OCI-LY7 (cell line): ENCODE results near the gene HMX2. TPM values are rescaled to one million over a fixed set of nuclear protein-coding genes. Genes with fewer than 3 reads are reported as not detected.

Source experiments
- BruUV-seq: library from RNA; stranded (reverse); fragments of 400-500 nt; replicated peaks from 2 replicates; lab custom pipeline; 2021; lab: Mats Ljungman, UMichigan
- CTCF ChIA-PET: fragments of 300-600 bp; sonication (Branson Sonifier 250); formaldehyde crosslinking; loops from one replicate; lab custom pipeline; 2022; ENCODE audit warnings: antibody characterized with exemption; ENCODE audit not compliant: unreplicated experiment; lab: Charles Lee
- POLR2A ChIA-PET: fragments of 300-600 bp; sonication (Branson Sonifier 250); formaldehyde crosslinking; loops from one replicate; lab custom pipeline; 2022; ENCODE audit warnings: antibody characterized with exemption; lab: Charles Lee
- DNase-seq: peaks from one replicate; pipeline ENCODE4 v3.0.0-alpha.2; 2015; ENCODE audit warnings: low spot score
- H2AFZ ChIP-seq: fragments of 200-600 bp; sonication (generic), shearing (Covaris generic); 2 replicates; pipeline ENCODE4 v1.6.1; 2014; ENCODE audit warnings: mild to moderate bottlenecking, antibody characterized with exemption, low read length, moderate library complexity
- H3K27ac ChIP-seq: fragments of 200-600 bp; sonication (generic); 2 replicates; pipeline ENCODE4 v1.5.1; 2014; ENCODE audit warnings: mixed run types, low read depth, mild to moderate bottlenecking, moderate library complexity, low read length, inconsistent platforms; ENCODE audit not compliant: poor library complexity, severe bottlenecking
- H3K36me3 ChIP-seq: fragments of 200-600 bp; sonication (generic); 2 replicates; pipeline ENCODE4 v1.6.1; 2014; ENCODE audit warnings: mild to moderate bottlenecking, antibody characterized with exemption, low read length, moderate library complexity, mixed read lengths; ENCODE audit not compliant: insufficient read depth
- H3K4me1 ChIP-seq: fragments of 200-600 bp; sonication (generic); 2 replicates; pipeline ENCODE4 v1.5.1; 2014; ENCODE audit warnings: mild to moderate bottlenecking, low read length; ENCODE audit not compliant: insufficient read depth, poor library complexity, severe bottlenecking
- H3K4me2 ChIP-seq: fragments of 200-600 bp; sonication (generic); 2 replicates; pipeline ENCODE4 v1.6.1; 2014; ENCODE audit warnings: mild to moderate bottlenecking, low read length
- H3K4me3 ChIP-seq: fragments of 200-600 bp; sonication (generic); 2 replicates; pipeline ENCODE4 v1.5.1; 2014; ENCODE audit warnings: mild to moderate bottlenecking, low read depth, low read length; ENCODE audit not compliant: poor library complexity, severe bottlenecking
- H3K79me2 ChIP-seq: fragments of 200-600 bp; sonication (generic); 2 replicates; pipeline ENCODE4 v1.6.1; 2016; ENCODE audit warnings: low read depth, mild to moderate bottlenecking, low read length, moderate library complexity, mixed read lengths; ENCODE audit not compliant: insufficient read depth
- H3K9me2 ChIP-seq: fragments of 200-600 bp; sonication (generic); 2 replicates; pipeline ENCODE4 v1.6.1; 2016; ENCODE audit warnings: mild to moderate bottlenecking, low read length, mixed read lengths; ENCODE audit not compliant: insufficient read depth
- H3K9me3 ChIP-seq: fragments of 200-600 bp; sonication (generic); 2 replicates; pipeline ENCODE4 v1.6.1; 2014; ENCODE audit warnings: mild to moderate bottlenecking, mixed run types, low read length, mixed read lengths
- H4K20me1 ChIP-seq: fragments of 200-600 bp; sonication (generic); 2 replicates; pipeline ENCODE4 v1.6.1; 2014; ENCODE audit warnings: mild to moderate bottlenecking, antibody characterized with exemption, low read length, moderate library complexity, mixed read lengths; ENCODE audit not compliant: insufficient read depth
- CTCF ChIP-seq: fragments of 200-600 bp; sonication (generic); conservative IDR thresholded peaks from 2 replicates; pipeline ENCODE4 v1.5.1; 2014; ENCODE audit warnings: mild to moderate bottlenecking, antibody characterized with exemption, low read length, moderate library complexity, mixed read lengths
- EZH2phosphoT487 ChIP-seq: fragments of 200-600 bp; sonication (generic); IDR thresholded peaks from 2 replicates; pipeline ENCODE4 v1.6.1; 2018; ENCODE audit warnings: low read depth, borderline replicate concordance, mild to moderate bottlenecking, mixed run types, antibody characterized with exemption, low read length, moderate library complexity, mixed read lengths
- intact Hi-C: fragments of 100-400 bp; cut with micrococcal nuclease; formaldehyde crosslinking; loops from one replicate; pipeline ENCODE4 v1.10.0; 2022; ENCODE audit not compliant: unreplicated experiment
- total RNA-seq, 2 experiments: library from RNA; depleted of rRNA in 1 of 2; stranded (reverse); fragments of >200 nt in 1 of 2; shearing (Covaris generic) in 1 of 2; gene quantifications; 2 replicates each; pipeline ENCODE4 v1.2.3, GENCODE V29; 2014 to 2022

HMX2 gene
- total RNA-seq, 2 experiments from 2014 or later: 1.2 to 2.4 TPM

GRCh38 chr10:123143162-123143824, 4.6 kb upstream of the HMX2 start:
- no peaks in the 10 kb centered on the region for H3K36me3 ChIP-seq
- no peak overlapping the region for H2AFZ ChIP-seq
- no peaks in the 10 kb centered on the region for H3K9me3 ChIP-seq
- TF ChIP-seq EZH2phosphoT487 (no peak), CTCF (no peak)
- intact Hi-C loops: no loop called here
- H3K4me1 ChIP-seq: peaks cover 5% of the 10 kb centered on the region
- no peak overlapping the region for H3K4me2 ChIP-seq
- no peak overlapping the region for H3K4me3 ChIP-seq
- no peak for DNase-seq
- no peaks in the 10 kb centered on the region for H3K9me2 ChIP-seq
- no TSS peak for BruUV-seq
- no peak overlapping the region for H3K27ac ChIP-seq
- ChIA-PET POLR2A (interaction anchor here (0.9 kb wide), 1 partner anchor 330 kb away, joined by 4 read pairs; no protein-coding TSS in a partner anchor), CTCF (interaction anchor here (0.6 kb wide), 1 partner anchor 847 kb away, joined by 3 read pairs; no protein-coding TSS in a partner anchor)
- no peaks in the 10 kb centered on the region for H3K79me2 ChIP-seq
- no peaks in the 10 kb centered on the region for H4K20me1 ChIP-seq

- Histone ChIP-seq H3K4me2 (no peak overlapping the region), H3K36me3 (no peaks in the 10 kb centered on the region), H4K20me1 (no peaks in the 10 kb centered on the region), H2AFZ (no peak overlapping the region), H3K4me1 (peaks cover 5% of the 10 kb centered on the region), H3K27ac (no peak overlapping the region), H3K79me2 (no peaks in the 10 kb centered on the region), H3K9me3 (no peaks in the 10 kb centered on the region), H3K9me2 (no peaks in the 10 kb centered on the region), H3K4me3 (no peak overlapping the region)
- ChIA-PET CTCF (interaction anchor here (0.5 to 0.6 kb wide), 2 partner anchors 9 to 847 kb away, joined by 3 read pairs; no protein-coding TSS in a partner anchor), POLR2A (interaction anchor here (0.9 kb wide), 1 partner anchor 329 kb away, joined by 4 read pairs; no protein-coding TSS in a partner anchor)
- no peak for TF ChIP-seq EZH2phosphoT487
- no peak for TF ChIP-seq CTCF
- intact Hi-C loops: no loop called here
- no peak for DNase-seq
- BruUV-seq: no TSS peak
These were observed 4.1 kb upstream of the HMX2 start for GRCh38 chr10:123143825-123144168.
